HepG2 (cell line): Measurements from ENCODE around the gene MORF4L2.

Experiments
- POLR2A ChIP-seq, 2 experiments: IDR thresholded peaks; 2 replicates each; pipeline ENCODE4 v1.6.1; 2011; ENCODE audit warnings: low read depth in 2 of 2, low read length in 2 of 2, mild to moderate bottlenecking in 1 of 2, moderate library complexity in 1 of 2; ENCODE audit not compliant: insufficient read depth in 1 of 2
- ZNF232 ChIP-seq: sonication (generic); formaldehyde crosslinking; IDR thresholded peaks from 2 replicates; pipeline ENCODE4 v1.4.0; 2020; ENCODE audit warnings: missing genetic modification reagents, borderline replicate concordance

GRCh38 chrX:103647630-103648029 is 38.9 kb downstream of the MORF4L2 start:
- TF ChIP-seq ZNF232 (CRISPR knock-in tag): no peak
- no peak for TF ChIP-seq POLR2A (IDR thresholded peaks at IDR 0.05; ENCODE audit: insufficient read depth in 1 of 2, low read depth in 2 of 2, low read length in 2 of 2)
